C4-2B (cell line): Measurements from ENCODE around the gene HYAL2.
A peak's percentile ranks its signal among the peaks of the same experiment; 100 is the strongest.

Experiments used
- H3K27ac ChIP-seq: fragments of 450-650 bp; 2 replicates; pipeline ENCODE4 v1.5.1; 2017
- CTCF ChIP-seq: fragments of 450-650 bp; conservative IDR thresholded peaks from 2 replicates; pipeline ENCODE4 v1.5.1; 2017; ENCODE audit warnings: mild to moderate bottlenecking
- ZFX ChIP-seq: fragments of 450-650 bp; IDR thresholded peaks from 2 replicates; pipeline ENCODE4 v1.6.1; 2017

Gene HYAL2

DNA sequence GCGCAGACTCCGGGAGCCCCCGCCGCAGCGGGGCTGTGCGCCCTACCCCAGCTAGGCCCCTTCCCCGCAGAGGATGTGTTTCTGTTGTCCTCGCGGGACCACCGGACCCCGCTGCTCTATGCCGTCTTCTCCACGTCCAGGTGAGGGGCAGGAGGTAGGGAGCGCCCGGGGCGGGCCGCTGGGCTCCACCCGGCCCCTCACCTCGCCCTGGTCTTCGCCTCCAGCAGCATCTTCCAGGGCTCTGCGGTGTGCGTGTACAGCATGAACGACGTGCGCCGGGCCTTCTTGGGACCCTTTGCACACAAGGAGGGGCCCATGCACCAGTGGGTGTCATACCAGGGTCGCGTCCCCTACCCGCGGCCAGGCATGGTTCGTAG, 48.9 kb downstream of the HYAL2 start:
- TF ChIP-seq CTCF (no peak), ZFX (no peak)
- no peak overlapping the region for H3K27ac ChIP-seq

- TF ChIP-seq CTCF (peak; percentile 87), ZFX (no peak)
- H3K27ac ChIP-seq, result peak overlapping the region; percentile 23
These were observed 49.4 kb downstream of the HYAL2 start for GRCh38 chr3:50272911-50273688.

GRCh38 chr3:50272538-50272910, 50.0 kb downstream of the HYAL2 start:
- H3K27ac ChIP-seq, result peak overlapping the region; percentile 41

DNA sequence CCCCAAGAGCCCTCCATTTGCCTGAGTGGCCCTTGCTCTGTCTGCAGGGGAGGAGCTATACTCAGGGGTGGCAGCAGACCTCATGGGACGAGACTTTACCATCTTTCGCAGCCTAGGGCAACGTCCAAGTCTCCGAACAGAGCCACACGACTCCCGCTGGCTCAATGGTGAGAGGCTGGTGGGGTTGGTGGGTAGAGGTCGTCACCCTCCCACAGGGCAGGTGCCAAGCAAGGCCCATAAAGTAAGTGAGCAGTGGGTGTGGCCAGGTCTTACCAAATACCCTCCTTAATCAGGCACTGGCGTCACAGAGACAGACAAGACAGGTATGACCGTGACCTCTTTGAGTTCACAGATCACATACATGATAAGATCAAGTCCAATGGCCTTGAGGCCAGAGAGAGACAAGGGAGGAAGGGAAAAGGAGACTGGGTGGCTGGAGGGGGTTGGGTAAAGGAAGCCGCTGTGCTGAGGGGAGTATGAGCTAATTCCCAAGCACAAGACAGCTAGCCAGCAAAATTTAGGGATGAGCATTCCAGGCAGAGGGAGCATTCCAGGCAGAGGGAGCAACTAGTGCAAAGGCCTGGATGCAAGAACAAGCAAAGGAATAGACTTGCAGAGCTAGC, 51.1 kb downstream of the HYAL2 start:
- peak overlapping the region; percentile 41 for H3K27ac ChIP-seq
- TF ChIP-seq CTCF, result no peak
- no peak for TF ChIP-seq ZFX

GRCh38 chr3:50270422-50271224, 51.9 kb downstream of the HYAL2 start:
- no peak for TF ChIP-seq ZFX
- no peak for TF ChIP-seq CTCF

DNA sequence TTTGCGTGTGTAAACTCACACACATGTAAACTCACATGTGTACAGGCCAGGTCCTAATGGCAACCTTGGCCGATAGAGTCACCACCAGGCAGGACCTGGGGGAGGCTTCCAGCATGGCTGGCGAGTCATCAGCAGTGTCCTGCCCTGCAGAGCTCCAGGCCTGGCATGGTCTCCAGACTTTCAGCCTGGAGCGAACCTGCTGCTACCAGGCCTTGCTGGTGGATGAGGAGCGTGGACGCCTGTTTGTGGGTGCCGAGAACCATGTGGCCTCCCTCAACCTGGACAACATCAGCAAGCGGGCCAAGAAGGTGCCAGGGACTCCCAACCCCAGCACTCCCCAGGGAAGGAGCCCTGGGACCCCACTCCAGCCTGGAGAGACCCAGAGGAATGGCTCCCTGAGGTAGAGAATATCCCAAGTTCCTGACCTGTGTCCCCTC, 52.5 kb downstream of the HYAL2 start:
- H3K27ac ChIP-seq, result peak overlapping the region; percentile 41
- TF ChIP-seq CTCF, result no peak

More at GRCh38 chr3:50270422-50271224, 51.9 kb downstream of the HYAL2 start:
- H3K27ac ChIP-seq, result peak overlapping the region; percentile 41

GRCh38 chr3:50269460-50269859, 53.1 kb downstream of the HYAL2 start:
- TF ChIP-seq ZFX (no peak), CTCF (no peak)
- H3K27ac ChIP-seq, result peak overlapping the region; percentile 41; the same call in 1 of the 2 replicates
